Peyer's patch (tissue), 4 donors: ENCODE results near the gene PRAC2.

ENCODE experiments used
- CTCF ChIP-seq, 6 experiments: fragments of 450-650 bp in 4 of 6; fragments of 200-600 bp in 2 of 6; sonication (generic) in 1 of 6; IDR thresholded peaks; one replicate each; pipeline ENCODE4 v1.5.1; 2017 to 2019; ENCODE audit warnings: antibody characterized with exemption in 6 of 6, mild to moderate bottlenecking in 3 of 6, moderate library complexity in 1 of 6
- POLR2A ChIP-seq, 2 donors: fragments of 450-650 bp; IDR thresholded peaks; one replicate each; pipeline ENCODE4 v1.5.1; 2017; ENCODE audit warnings: antibody characterized with exemption in 2 of 2, mild to moderate bottlenecking in 2 of 2, moderate library complexity in 2 of 2

DNA sequence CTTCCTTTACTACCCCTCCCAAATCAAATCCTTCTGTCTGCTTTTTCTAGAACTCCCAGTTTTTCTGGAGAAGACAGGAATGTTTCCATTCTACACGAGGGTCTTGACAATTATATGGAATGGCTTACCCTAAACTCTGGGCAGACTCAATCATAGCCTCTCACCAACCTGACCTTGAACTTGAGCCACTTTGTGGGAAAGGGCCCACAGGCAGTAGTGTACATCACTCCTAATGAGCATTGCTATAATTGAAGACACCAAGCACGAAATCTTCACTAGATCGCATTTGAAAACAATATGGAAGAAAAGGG, 7.2 kb downstream of the PRAC2 start:
- TF ChIP-seq CTCF (IDR thresholded peaks at IDR 0.05): no peak
- TF ChIP-seq POLR2A (IDR thresholded peaks at IDR 0.05): no peak
